IPS-18a (cell line): Measurements from ENCODE around the gene SCYL2.
"Not testable (repeated sequence)": the region's sequence is repeated elsewhere in the genome, so short reads cannot be mapped to it uniquely, and the experiment has no call there.

Experiments used
- H3K27ac ChIP-seq: one replicate; pipeline ENCODE4 v1.5.1; 2013; ENCODE audit warnings: low read length
- H3K27me3 ChIP-seq: one replicate; pipeline ENCODE4 v1.6.1; 2013; ENCODE audit warnings: mild to moderate bottlenecking, low read length; ENCODE audit not compliant: control insufficient read depth, insufficient read depth
- H3K36me3 ChIP-seq: one replicate; pipeline ENCODE4 v1.6.1; 2013; ENCODE audit warnings: low read depth, low read length; ENCODE audit not compliant: control insufficient read depth
- H3K4me1 ChIP-seq: one replicate; pipeline ENCODE4 v1.6.1; 2013; ENCODE audit warnings: low read depth, low read length; ENCODE audit not compliant: control insufficient read depth
- H3K4me3 ChIP-seq: one replicate; pipeline ENCODE4 v1.5.1; 2013; ENCODE audit warnings: low read length
- H3K9ac ChIP-seq: one replicate; pipeline ENCODE4 v1.6.1; 2013; ENCODE audit warnings: mild to moderate bottlenecking, low read length, moderate library complexity
- H3K9me3 ChIP-seq: one replicate; pipeline ENCODE4 v1.6.1; 2013; ENCODE audit warnings: low read depth, low read length; ENCODE audit not compliant: control insufficient read depth

SCYL2 gene

GRCh38 chr12:100266835-100267602 is at the start of gene SCYL2, which contains the start of gene DEPDC4:
Gene SCYL2 (plus strand): TSS chr12:100267177. CDS start chr12:100282971, 15,794 bp downstream.
Gene DEPDC4 (minus strand): TSS chr12:100267079. CDS start chr12:100267076, 3 bp downstream.
- Histone ChIP-seq H3K9ac (peak within 1 kb of the TSS; percentile 84), H3K27me3 (no peaks in the 10 kb centered on the region), H3K9me3 (no peaks in the 10 kb centered on the region), H3K4me3 (peak within 1 kb of the TSS; percentile 72), H3K36me3 (no peaks in the 10 kb centered on the region), H3K4me1 (peaks cover 14% of the 10 kb centered on the region), H3K27ac (peak within 1 kb of the TSS; percentile 78)

- H3K36me3 ChIP-seq = peaks cover 51% of the 10 kb centered on the region
- H3K9ac ChIP-seq = no peak overlapping the region
- no peaks in the 10 kb centered on the region for H3K4me1 ChIP-seq
- no peak overlapping the region for H3K4me3 ChIP-seq
- H3K9me3 ChIP-seq = no peaks in the 10 kb centered on the region
- no peak overlapping the region for H3K27ac ChIP-seq
- no peaks in the 10 kb centered on the region for H3K27me3 ChIP-seq
Measured at GRCh38 chr12:100219328-100220109, 47.5 kb upstream of the SCYL2 start.

GRCh38 chr12:100221523-100221922 is 45.5 kb upstream of the SCYL2 start:
- H3K27ac ChIP-seq = no peak overlapping the region
- H3K36me3 ChIP-seq = peaks cover 48% of the 10 kb centered on the region
- H3K27me3 ChIP-seq = no peaks in the 10 kb centered on the region
- no peak overlapping the region for H3K4me3 ChIP-seq
- H3K9me3 ChIP-seq = no peaks in the 10 kb centered on the region
- H3K4me1 ChIP-seq = no peaks in the 10 kb centered on the region
- H3K9ac ChIP-seq = no peak overlapping the region

- not testable (repeated sequence) for H3K9ac ChIP-seq, H3K9me3 ChIP-seq, H3K27ac ChIP-seq, H3K4me3 ChIP-seq, H3K27me3 ChIP-seq, H3K4me1 ChIP-seq
- H3K36me3 ChIP-seq = peaks cover 48% of the 10 kb centered on the region
Measured at GRCh38 chr12:100222173-100222572, 44.8 kb upstream of the SCYL2 start.

GRCh38 chr12:100225491-100225890 is 41.5 kb upstream of the SCYL2 start:
- Histone ChIP-seq H3K36me3 (peaks cover 25% of the 10 kb centered on the region), H3K27me3 (no peaks in the 10 kb centered on the region), H3K4me3 (no peak overlapping the region), H3K4me1 (no peaks in the 10 kb centered on the region), H3K9me3 (no peaks in the 10 kb centered on the region), H3K9ac (no peak overlapping the region), H3K27ac (no peak overlapping the region)

- Histone ChIP-seq H3K9ac (no peak overlapping the region), H3K9me3 (no peaks in the 10 kb centered on the region), H3K27ac (no peak overlapping the region), H3K27me3 (no peaks in the 10 kb centered on the region), H3K4me3 (no peak overlapping the region), H3K36me3 (peaks cover 12% of the 10 kb centered on the region), H3K4me1 (no peaks in the 10 kb centered on the region)
Measured at GRCh38 chr12:100229036-100229635, 37.8 kb upstream of the SCYL2 start.

- Histone ChIP-seq H3K9ac (no peak overlapping the region), H3K27ac (no peak overlapping the region), H3K27me3 (no peaks in the 10 kb centered on the region), H3K36me3 (peaks cover 7% of the 10 kb centered on the region), H3K9me3 (no peaks in the 10 kb centered on the region), H3K4me3 (no peak overlapping the region), H3K4me1 (no peaks in the 10 kb centered on the region)
Measured at GRCh38 chr12:100229876-100230275, 37.1 kb upstream of the SCYL2 start.

GRCh38 chr12:100231873-100232272 is 35.1 kb upstream of the SCYL2 start:
- not testable (repeated sequence) for H3K9ac ChIP-seq, H3K27ac ChIP-seq

GRCh38 chr12:100234166-100234565 is 32.8 kb upstream of the SCYL2 start:
- Histone ChIP-seq H3K9ac (no peak overlapping the region), H3K27me3 (no peaks in the 10 kb centered on the region), H3K9me3 (no peaks in the 10 kb centered on the region), H3K36me3 (no peaks in the 10 kb centered on the region), H3K4me1 (no peaks in the 10 kb centered on the region), H3K27ac (no peak overlapping the region), H3K4me3 (no peak overlapping the region)

More at GRCh38 chr12:100231873-100232272, 35.1 kb upstream of the SCYL2 start:
- H3K36me3 ChIP-seq, H3K27me3 ChIP-seq, H3K4me1 ChIP-seq, H3K4me3 ChIP-seq, H3K9me3 ChIP-seq: not testable (repeated sequence)

GRCh38 chr12:100234591-100235304 is 32.2 kb upstream of the SCYL2 start:
- Histone ChIP-seq H3K27me3 (no peaks in the 10 kb centered on the region), H3K9me3 (no peaks in the 10 kb centered on the region), H3K9ac (no peak overlapping the region), H3K4me3 (no peak overlapping the region), H3K36me3 (no peaks in the 10 kb centered on the region), H3K4me1 (no peaks in the 10 kb centered on the region), H3K27ac (no peak overlapping the region)

- H3K4me3 ChIP-seq = no peak overlapping the region
- no peak overlapping the region for H3K9ac ChIP-seq
- no peaks in the 10 kb centered on the region for H3K36me3 ChIP-seq
- H3K27me3 ChIP-seq = no peaks in the 10 kb centered on the region
- no peak overlapping the region for H3K27ac ChIP-seq
- H3K4me1 ChIP-seq = no peaks in the 10 kb centered on the region
- H3K9me3 ChIP-seq = no peaks in the 10 kb centered on the region
Measured at GRCh38 chr12:100238801-100239200, 28.2 kb upstream of the SCYL2 start.
